ENCODE data around the gene CDKAL1.
A peak's percentile ranks its signal among the peaks of the same experiment; 100 is the strongest.

CDKAL1 gene

GRCh38 chr6:20877008-20877937 lies 343.0 kb downstream of the CDKAL1 start:
- DNase-seq (ENCODE audit: low read depth) = peak; percentile 98

DNA sequence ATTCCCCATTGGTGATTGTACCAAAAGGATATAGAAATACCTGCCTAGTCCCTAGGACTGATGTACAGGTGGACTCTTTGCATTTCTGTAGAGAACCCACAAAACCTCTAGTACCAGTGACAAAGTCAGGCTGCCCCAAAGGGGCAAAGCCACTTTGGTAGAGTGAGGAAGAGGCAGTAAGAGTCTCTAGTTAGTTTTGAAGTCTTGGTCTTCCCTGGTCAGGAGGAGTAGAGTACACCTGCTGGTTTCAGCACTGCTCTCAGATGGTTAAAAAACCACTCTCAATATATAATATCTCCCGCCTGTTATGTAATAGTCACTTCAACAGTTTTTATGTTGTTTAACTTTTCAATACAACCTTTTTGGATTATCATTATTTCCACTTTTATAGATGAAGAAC lies 344.9 kb downstream of the CDKAL1 start:
- DNase-seq (ENCODE audit: low read depth) = no peak

GRCh38 chr6:20879526-20879925 lies 345.3 kb downstream of the CDKAL1 start:
- peak; percentile 40 for DNase-seq (ENCODE audit: low read depth)

DNA sequence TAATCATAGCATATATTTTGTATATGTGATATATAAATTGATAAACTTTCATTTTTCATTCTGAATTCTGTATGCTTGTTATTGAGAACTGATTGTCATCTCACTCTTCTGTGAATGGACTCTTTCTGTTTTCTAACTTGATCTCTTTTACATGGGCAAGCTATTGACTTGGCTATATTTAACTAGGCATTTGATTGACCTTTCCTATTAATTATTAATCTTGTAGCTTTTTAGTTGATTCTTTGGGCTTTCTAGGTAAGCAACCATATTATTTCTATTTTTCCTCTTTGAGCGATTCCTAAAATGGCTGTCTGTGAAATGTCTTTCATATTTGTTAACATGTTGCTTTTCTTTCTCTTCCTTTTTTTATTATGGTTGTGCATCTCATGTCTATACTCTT lies 347.1 kb downstream of the CDKAL1 start:
- DNase-seq (ENCODE audit: low read depth) = no peak

DNA sequence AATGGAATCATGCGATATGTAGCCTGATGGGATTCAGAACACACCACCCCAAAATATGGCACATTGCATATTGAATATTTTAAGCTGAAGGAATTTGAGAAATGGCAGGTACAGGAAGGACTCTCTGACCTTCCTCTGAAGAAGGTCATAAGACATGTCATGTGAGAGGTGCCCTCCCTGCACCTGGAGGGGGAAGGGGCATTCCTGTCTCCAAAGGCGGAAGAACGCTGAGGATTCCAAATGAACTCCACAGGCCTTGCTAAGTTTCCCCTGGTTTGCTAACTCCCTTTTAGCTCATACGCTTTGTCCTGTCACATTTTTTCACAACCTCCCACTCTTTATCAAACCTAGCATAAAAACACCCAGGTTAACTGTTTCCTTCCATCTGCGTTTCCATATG lies 347.8 kb downstream of the CDKAL1 start:
- no peak for DNase-seq (ENCODE audit: low read depth)

- DNase-seq (ENCODE audit: low read depth) = no peak
Observed at GRCh38 chr6:20885076-20885475, 350.8 kb downstream of the CDKAL1 start.

GRCh38 chr6:20891161-20891560 lies 356.9 kb downstream of the CDKAL1 start:
- DNase-seq (ENCODE audit: low read depth) = no peak

DNA sequence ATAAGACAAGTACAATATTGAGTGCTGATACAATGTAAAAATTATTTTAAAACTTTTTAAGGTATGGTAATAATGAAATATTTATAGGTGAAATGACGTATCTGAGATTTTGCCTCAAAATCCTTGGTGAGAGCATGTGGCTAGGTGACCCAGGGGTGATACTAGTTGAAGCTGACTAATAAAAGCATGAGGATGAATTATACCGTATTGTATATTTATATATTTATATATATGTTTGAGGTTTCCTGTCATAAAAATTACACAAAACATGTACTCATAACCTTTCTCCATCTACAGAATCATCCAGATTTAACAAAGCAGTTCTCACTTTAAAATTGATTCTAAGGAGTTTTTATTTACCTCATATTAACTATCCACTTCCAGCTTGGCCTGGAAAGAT lies 358.1 kb downstream of the CDKAL1 start:
- DNase-seq (ENCODE audit: low read depth) = no peak

DNA sequence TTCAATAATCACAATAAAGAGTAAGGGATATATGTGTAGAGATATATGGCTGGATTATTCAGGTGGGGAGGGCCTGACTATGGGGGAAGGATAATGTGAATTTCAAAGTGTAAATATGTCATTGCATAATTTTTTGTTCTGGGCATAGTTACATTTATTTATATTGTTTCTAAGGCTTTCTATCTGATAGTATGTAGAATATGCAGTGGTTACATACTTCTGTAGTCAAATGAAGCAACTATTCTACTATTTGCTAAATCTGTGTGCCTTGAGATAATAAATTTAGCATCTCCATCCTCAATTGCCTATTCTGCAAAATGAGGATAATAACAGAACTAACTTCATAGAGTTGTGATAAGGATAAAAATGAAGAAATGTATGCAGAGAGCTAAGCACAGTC lies 359.2 kb downstream of the CDKAL1 start:
- DNase-seq (ENCODE audit: low read depth) = peak; percentile 23

DNA sequence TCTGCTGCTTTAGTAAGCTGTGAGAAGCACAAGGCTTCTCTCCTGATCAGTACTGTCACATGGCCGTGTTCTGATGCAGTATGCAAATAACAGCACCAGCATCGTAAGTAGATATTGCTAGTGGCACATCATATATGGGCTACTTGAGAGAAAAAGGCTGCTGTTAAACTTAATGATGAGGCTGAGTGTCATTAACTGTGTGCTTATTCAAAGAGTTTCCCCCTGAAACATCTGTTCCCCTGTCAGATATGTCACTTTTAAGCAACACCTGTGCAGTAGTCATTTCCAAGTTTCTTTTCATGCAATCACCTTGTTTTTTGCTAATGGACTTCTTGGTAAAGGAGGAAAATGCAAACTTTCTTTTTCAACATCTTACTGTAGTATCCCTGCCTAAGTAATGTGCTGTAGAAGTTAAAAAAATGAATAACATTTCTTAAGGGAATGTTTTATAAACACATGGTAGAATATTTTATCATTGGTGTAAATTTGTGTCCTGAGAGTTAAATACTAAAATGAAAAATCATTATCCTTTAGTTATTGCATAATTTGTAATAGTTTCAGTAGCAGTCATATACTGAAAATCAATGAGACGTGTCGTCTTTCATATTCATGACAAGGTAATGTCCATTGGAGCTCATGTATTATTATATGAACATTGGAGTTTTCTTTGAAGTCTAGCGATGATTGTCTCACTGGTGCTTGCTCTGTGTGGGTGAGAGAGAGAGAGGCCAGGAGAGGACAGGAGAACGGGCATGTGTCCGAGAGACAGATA lies 366.3 kb downstream of the CDKAL1 start:
- no peak for DNase-seq (ENCODE audit: low read depth)

- no peak for DNase-seq (ENCODE audit: low read depth)
Observed at GRCh38 chr6:20905377-20905776, 371.1 kb downstream of the CDKAL1 start.

- peak; percentile 96 for DNase-seq (ENCODE audit: low read depth)
Observed at GRCh38 chr6:20906945-20907344, 372.7 kb downstream of the CDKAL1 start.

- DNase-seq (ENCODE audit: low read depth) = no peak
Observed at GRCh38 chr6:20907486-20908071, 373.3 kb downstream of the CDKAL1 start.

- DNase-seq (ENCODE audit: low read depth) = no peak
Observed at GRCh38 chr6:20909621-20910020, 375.4 kb downstream of the CDKAL1 start.

GRCh38 chr6:20911712-20912111 lies 377.5 kb downstream of the CDKAL1 start:
- DNase-seq (ENCODE audit: low read depth) = no peak

DNA sequence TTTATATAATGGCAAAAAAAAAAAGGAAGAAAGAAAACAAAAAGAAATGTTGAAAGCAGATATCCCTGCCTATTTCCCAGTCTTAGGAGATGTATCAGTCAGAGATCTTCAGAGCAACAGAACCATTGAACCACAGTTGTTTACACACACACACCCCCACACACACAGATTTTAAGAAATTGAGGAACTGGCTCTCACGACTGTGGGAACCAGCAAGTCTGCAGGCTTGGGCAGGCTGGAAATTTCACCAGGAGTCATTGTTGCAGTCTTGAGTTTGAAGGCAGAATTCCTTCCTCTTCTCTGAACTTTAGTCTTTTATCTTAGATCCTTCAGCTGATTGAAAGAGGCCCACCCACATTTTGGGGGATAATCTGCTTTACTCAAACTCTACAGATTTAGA lies 380.9 kb downstream of the CDKAL1 start:
- DNase-seq (ENCODE audit: low read depth) = no peak

GRCh38 chr6:20915626-20916025 lies 381.4 kb downstream of the CDKAL1 start:
- no peak for DNase-seq (ENCODE audit: low read depth)

GRCh38 chr6:20916086-20916485 lies 381.8 kb downstream of the CDKAL1 start:
- DNase-seq (ENCODE audit: low read depth) = peak; percentile 93

DNA sequence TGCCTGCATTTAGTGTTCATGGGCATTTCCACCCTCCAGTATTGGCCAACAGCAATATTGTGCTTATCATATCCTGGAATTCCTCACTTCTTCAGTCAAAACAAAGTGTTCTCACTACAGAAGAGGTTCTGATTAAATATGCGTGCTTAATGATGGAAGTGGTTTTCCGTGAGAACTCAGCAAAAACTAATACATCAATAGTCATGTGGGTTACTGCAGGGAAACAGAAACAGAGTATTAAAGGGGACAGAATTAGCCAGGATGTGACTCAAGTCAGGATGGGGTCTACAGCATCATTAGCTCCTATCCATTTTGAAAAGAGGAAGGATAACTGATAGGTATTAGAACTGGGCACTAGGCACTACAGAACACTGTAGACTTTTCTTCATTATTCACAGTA lies 384.6 kb downstream of the CDKAL1 start:
- DNase-seq (ENCODE audit: low read depth) = no peak

DNA sequence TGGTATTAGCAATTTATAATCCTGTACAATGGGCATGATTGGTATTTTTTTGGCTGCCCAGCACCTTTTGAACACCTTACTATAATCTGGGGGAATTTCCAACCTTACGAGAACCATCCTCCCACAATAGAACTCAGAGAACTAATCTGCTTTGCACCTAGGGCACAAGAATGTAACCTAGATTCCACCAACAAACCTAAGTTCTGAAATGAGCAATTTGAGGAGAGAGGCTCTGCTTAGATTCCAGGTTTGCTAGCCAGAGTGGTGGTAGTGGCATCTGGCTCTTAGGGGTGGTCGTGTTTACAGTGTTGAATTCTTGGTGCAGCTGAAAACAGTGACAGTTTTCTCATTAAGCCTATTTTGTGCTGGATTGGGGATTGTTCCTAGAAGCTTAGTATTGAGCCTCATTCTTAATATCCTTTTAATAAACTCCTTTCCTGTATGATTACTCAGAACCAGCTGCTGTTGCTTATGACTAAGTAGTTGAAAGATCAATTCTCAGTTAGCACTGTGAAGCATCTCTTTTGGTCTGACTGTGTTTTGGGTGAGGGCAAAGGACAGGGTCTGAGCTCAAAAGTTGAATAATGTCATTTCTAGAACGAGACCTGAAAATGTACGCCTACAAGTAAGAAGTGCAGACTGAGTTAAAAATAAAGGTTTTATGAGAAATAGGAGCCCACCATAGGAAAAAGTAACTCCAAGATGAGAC lies 385.6 kb downstream of the CDKAL1 start:
- peak; percentile 55 for DNase-seq (ENCODE audit: low read depth)

DNA sequence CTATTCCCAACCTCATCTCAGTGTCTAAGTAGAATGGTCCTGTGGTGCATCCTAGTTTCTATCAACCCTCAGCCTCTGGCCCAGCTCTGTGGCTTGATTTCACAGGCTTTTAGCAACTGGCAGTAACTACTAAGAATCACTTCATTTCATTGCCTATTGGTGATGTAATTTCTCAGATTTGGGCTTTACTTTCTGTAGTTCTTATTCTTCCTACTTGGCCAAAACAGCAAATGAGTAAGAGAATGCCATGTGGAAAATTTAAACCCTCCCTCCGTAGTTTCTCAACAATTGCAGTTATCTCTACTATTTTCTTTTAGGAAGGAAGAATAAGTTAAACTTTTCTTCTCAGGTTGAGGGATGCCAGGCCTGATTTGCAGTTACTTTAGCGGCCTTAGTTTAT lies 387.3 kb downstream of the CDKAL1 start:
- DNase-seq (ENCODE audit: low read depth) = peak; percentile 78

GRCh38 chr6:20922743-20923142 lies 388.5 kb downstream of the CDKAL1 start:
- DNase-seq (ENCODE audit: low read depth) = no peak
